A673 (cell line): ENCODE measurements around the gene MYT1. TPM values are rescaled to one million over a fixed set of nuclear protein-coding genes. Genes with fewer than 3 reads are reported as not detected.

Experiments used
- BruUV-seq: library from RNA; stranded (reverse); fragments of 400-500 nt; replicated peaks from 2 replicates; lab custom pipeline; 2021; lab: Mats Ljungman, UMichigan
- CTCF ChIA-PET: fragments of 300-600 bp; sonication (Branson Sonifier 250); formaldehyde crosslinking; loops from one replicate; lab custom pipeline; 2022; ENCODE audit warnings: antibody characterized with exemption; lab: Charles Lee
- POLR2A ChIA-PET: fragments of 300-600 bp; sonication (Branson Sonifier 250); formaldehyde crosslinking; loops from one replicate; lab custom pipeline; 2022; ENCODE audit warnings: antibody characterized with exemption; ENCODE audit not compliant: low non-redundant PET; lab: Charles Lee
- DNase-seq: peaks from one replicate; pipeline ENCODE4 v3.0.0-alpha.2; 2015; ENCODE audit warnings: low spot score
- H3K27ac ChIP-seq: fragments of 200-600 bp; sonication (generic); 2 replicates; pipeline ENCODE4 v1.5.1; 2016; ENCODE audit warnings: mixed run types, low read depth, mild to moderate bottlenecking, mixed read lengths, antibody characterized with exemption, low read length; ENCODE audit not compliant: poor library complexity, severe bottlenecking
- H3K27me3 ChIP-seq: fragments of 200-600 bp; sonication (generic); replicated peaks from 2 replicates; pipeline ENCODE4 v1.6.1; 2017; ENCODE audit warnings: mixed run types, low read depth, mild to moderate bottlenecking, mixed read lengths, antibody characterized with exemption, low read length; ENCODE audit not compliant: insufficient read depth, poor library complexity
- H3K36me3 ChIP-seq: fragments of 200-600 bp; sonication (generic); 2 replicates; pipeline ENCODE4 v1.6.1; 2016; ENCODE audit warnings: mixed run types, mild to moderate bottlenecking, mixed read lengths, antibody characterized with exemption, low read length; ENCODE audit not compliant: insufficient read depth, poor library complexity, severe bottlenecking
- H3K4me1 ChIP-seq: fragments of 200-600 bp; sonication (generic); 2 replicates; pipeline ENCODE4 v1.6.1; 2017; ENCODE audit warnings: mixed run types, mild to moderate bottlenecking, mixed read lengths, antibody characterized with exemption, low read length; ENCODE audit not compliant: insufficient read depth, poor library complexity, severe bottlenecking
- H3K4me3 ChIP-seq: fragments of 200-600 bp; sonication (generic); 2 replicates; pipeline ENCODE4 v1.5.1; 2016; ENCODE audit warnings: low read depth, mixed run types, mild to moderate bottlenecking, mixed read lengths, low read length; ENCODE audit not compliant: poor library complexity, severe bottlenecking
- H3K9me3 ChIP-seq: fragments of 200-600 bp; sonication (generic); 2 replicates; pipeline ENCODE4 v1.6.1; 2016; ENCODE audit warnings: mixed run types, low read depth, mild to moderate bottlenecking, mixed read lengths, antibody characterized with exemption, low read length; ENCODE audit not compliant: poor library complexity, severe bottlenecking
- CTCF ChIP-seq: fragments of 300-800, 200-600 bp; sonication (generic); conservative IDR thresholded peaks from 2 replicates; pipeline ENCODE4 v1.5.1; 2017; ENCODE audit warnings: low read depth, mild to moderate bottlenecking, antibody characterized with exemption, low read length, moderate library complexity, mixed read lengths
- EZH2 ChIP-seq: fragments of 200-600 bp; sonication (generic); IDR thresholded peaks from 2 replicates; pipeline ENCODE4 v1.6.1; 2017; ENCODE audit warnings: borderline replicate concordance, low read depth, mild to moderate bottlenecking, mixed read lengths, antibody characterized with exemption, low read length; ENCODE audit not compliant: poor library complexity, severe bottlenecking
- intact Hi-C: fragments of 100-400 bp; cut with micrococcal nuclease; formaldehyde crosslinking; loops from one replicate; pipeline ENCODE4 v1.10.0; 2022; ENCODE audit not compliant: unreplicated experiment
- total RNA-seq: library from RNA; stranded (reverse); gene quantifications from 2 replicates; pipeline ENCODE4 v1.2.3, GENCODE V29; 2021

MYT1 gene
- total RNA-seq, 1 experiment from 2014 or later = not detected

DNA sequence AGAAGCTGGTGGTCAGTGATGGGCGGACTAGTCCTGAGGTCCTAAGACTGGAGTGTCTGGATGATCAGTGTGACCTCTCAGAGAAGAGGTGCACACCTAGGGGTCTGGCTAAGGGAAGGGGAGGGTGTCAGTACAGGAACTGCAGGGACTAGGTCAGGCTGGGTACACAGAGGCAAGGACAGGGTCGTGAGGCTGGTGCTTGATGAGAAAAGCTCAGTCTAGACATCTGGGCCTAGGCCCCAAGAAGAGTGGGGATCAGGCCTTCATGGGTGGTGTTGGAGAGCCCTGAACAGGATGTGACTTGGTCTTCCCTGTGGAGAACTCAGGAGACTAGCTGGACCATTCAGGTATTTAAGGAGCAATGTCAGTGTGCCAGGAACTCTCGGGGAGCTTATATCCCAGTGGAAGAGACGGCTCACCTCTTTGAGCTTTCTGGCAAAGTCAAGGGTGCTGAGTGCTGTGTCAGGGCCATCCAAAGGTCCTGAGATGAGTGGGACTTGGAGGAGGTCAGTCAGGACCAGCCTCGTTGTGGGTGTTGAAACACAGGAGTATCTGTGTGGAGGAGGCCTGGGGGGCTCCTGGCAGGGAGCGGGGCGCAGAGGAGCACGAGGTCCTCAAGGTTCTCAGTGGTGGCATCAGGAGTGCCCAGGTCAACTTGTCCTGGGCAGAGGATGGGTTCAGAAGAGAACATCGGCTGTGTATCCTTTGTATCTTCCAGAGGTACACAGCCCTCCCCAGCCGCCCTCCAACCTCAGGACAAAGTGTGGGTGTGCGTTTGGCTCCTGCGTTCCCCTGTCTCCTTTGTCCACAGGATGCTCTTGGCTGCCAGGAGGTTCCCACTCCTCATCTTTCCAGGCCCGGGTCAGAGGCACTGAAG is 13.3 kb upstream of the MYT1 start:
- Histone ChIP-seq H3K4me1 (no peaks in the 10 kb centered on the region), H3K27me3 (peaks cover 4% of the 10 kb centered on the region), H3K36me3 (no peaks in the 10 kb centered on the region), H3K27ac (no peak overlapping the region), H3K9me3 (no peaks in the 10 kb centered on the region), H3K4me3 (no peak overlapping the region)
- no peak for TF ChIP-seq EZH2
- TF ChIP-seq CTCF = no peak
- POLR2A ChIA-PET = no interaction called here
- no peak for DNase-seq
- CTCF ChIA-PET = no interaction called here
- intact Hi-C loops = no loop called here
- no TSS peak for BruUV-seq

DNA sequence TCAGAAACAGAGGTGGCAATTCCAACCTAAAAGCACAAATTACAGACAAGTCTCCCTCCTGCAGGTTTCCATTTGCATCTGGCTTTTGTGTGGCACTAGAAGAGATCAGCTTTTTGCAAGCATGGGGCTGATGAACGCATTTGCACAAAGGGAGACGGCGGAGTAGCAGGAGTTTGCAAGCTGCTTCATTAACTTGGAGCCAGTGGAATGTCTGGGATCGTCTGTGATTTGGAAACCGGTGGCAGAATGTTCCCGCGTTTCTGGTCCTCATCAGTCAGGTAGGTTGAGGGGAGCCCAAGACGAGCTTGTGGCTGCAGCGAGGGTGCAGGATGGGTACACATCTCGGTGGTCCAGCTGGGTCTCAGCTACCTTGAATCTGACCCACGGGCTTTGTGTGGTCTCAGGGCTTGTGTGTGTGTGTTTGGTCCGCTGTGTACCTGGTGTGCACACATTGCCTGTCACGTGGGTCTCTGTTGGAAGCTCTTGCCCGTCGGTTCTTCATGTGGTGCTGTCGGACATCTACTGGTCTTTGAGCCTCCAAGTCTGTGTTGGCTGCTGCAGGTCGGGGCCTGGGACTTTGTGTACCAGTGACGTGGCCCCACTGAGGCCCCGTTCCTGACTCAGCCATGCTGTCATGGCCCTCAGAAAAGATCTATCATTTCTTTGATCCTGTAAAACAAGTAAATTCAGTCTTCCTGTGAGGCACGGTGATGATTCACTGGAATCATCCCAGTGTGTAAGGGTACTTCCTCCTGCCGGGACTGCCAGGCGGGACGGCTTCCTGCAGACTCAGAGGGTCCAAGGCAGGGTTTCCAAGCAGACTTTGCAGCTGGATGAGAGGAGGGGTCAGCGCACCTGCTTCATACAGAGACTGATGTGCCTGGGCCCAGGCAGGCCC is 12.4 kb upstream of the MYT1 start:
- DNase-seq = no peak
- Histone ChIP-seq H3K4me3 (no peak overlapping the region), H3K4me1 (no peaks in the 10 kb centered on the region), H3K36me3 (no peaks in the 10 kb centered on the region), H3K9me3 (no peaks in the 10 kb centered on the region), H3K27me3 (peaks cover 4% of the 10 kb centered on the region), H3K27ac (no peak overlapping the region)
- ChIA-PET CTCF (no interaction called here), POLR2A (no interaction called here)
- intact Hi-C loops = no loop called here
- BruUV-seq = no TSS peak
- TF ChIP-seq CTCF = no peak
- no peak for TF ChIP-seq EZH2

- Histone ChIP-seq H3K4me3 (no peak overlapping the region), H3K4me1 (no peaks in the 10 kb centered on the region), H3K9me3 (no peaks in the 10 kb centered on the region), H3K27me3 (no peaks in the 10 kb centered on the region), H3K36me3 (no peaks in the 10 kb centered on the region), H3K27ac (no peak overlapping the region)
- ChIA-PET CTCF (no interaction called here), POLR2A (no interaction called here)
- no TSS peak for BruUV-seq
- intact Hi-C loops = no loop called here
- TF ChIP-seq EZH2 = no peak
- DNase-seq = no peak
These were observed 11.3 kb upstream of the MYT1 start for GRCh38 chr20:64152906-64153305.
